NCI-H1930 (cell line): ENCODE results near the gene SYT15.
"Not testable (repeated sequence)": the region's sequence is repeated elsewhere in the genome, so short reads cannot be mapped to it uniquely, and the experiment has no call there.

Experiments used
- DNase-seq, 2 experiments: peaks; one replicate each; lab custom pipeline; 2025; lab: John Stamatoyannopoulos, UW

SYT15 gene

GRCh38 chr10:46578474-46579178, at the start of gene SYT15:
Gene SYT15 (plus strand): TSS chr10:46579128. CDS start chr10:46579169, 41 bp downstream.
- DNase-seq, result not testable (repeated sequence)

GRCh38 chr10:46529742-46530141, 49.2 kb upstream of the SYT15 start:
- DNase-seq, result not testable (repeated sequence)

- DNase-seq, result no peak
Measured at GRCh38 chr10:46530249-46531186, 48.4 kb upstream of the SYT15 start.

- DNase-seq, result not testable (repeated sequence)
Measured at GRCh38 chr10:46532256-46532655, 46.7 kb upstream of the SYT15 start.

GRCh38 chr10:46534828-46535524, 44.0 kb upstream of the SYT15 start:
- DNase-seq, result no peak

- DNase-seq, result no peak
Measured at GRCh38 chr10:46536171-46536570, 42.8 kb upstream of the SYT15 start.

GRCh38 chr10:46536781-46537180, 42.1 kb upstream of the SYT15 start:
- DNase-seq, result no peak

GRCh38 chr10:46537309-46537708, 41.6 kb upstream of the SYT15 start:
- DNase-seq, result no peak

GRCh38 chr10:46538155-46538554, 40.8 kb upstream of the SYT15 start:
- DNase-seq, result no peak

- no peak for DNase-seq
Measured at GRCh38 chr10:46538717-46539426, 40.1 kb upstream of the SYT15 start.

GRCh38 chr10:46539596-46540411, 39.1 kb upstream of the SYT15 start:
- DNase-seq, result no peak

GRCh38 chr10:46540412-46541016, 38.4 kb upstream of the SYT15 start:
- DNase-seq, result no peak

GRCh38 chr10:46541017-46541661, 37.8 kb upstream of the SYT15 start:
- DNase-seq, result no peak

- DNase-seq, result no peak
Measured at GRCh38 chr10:46541735-46542566, 37.0 kb upstream of the SYT15 start.

- DNase-seq, result no peak
Measured at GRCh38 chr10:46542567-46543465, 36.1 kb upstream of the SYT15 start.

- no peak for DNase-seq
Measured at GRCh38 chr10:46543466-46544377, 35.2 kb upstream of the SYT15 start.
